ENCODE results near the gene LHX1.

GRCh38 chr17:36934144-36934691 lies 3.1 kb upstream of the LHX1 start:
- TF ChIP-seq SUZ12 (IDR thresholded peaks at IDR 0.05; ENCODE audit: extremely low read depth, insufficient read depth, insufficient read length), result peak; percentile 58
- no peak for TF ChIP-seq YY1 (IDR thresholded peaks at IDR 0.05; ENCODE audit: insufficient read depth, insufficient read length)
